ENCODE measurements around the gene MAP6D1. TPM values are rescaled to one million over a fixed set of nuclear protein-coding genes. Genes with fewer than 3 reads are reported as not detected.

Gene MAP6D1
- 2.8 TPM in 1 of 2 replicates, not detected in the other for total RNA-seq (2011; cell fraction: chromatin; rRNA removed; ENCODE audit: low replicate concordance)
- total RNA-seq (2011; cell fraction: nucleolus; rRNA removed) = 0.92 and 3.7 TPM in 2 replicates
- total RNA-seq (2011; cell fraction: nucleoplasm; rRNA removed) = 0.88 and 1.7 TPM in 2 replicates
- 0.82 and 1.1 TPM in 2 replicates for total RNA-seq (2014; rRNA removed)
- total RNA-seq (2014; rRNA removed; fragmentation: Illumina TruSeq; extraction: Trizol) = not detected in 2 replicates
- total RNA-seq (2015; rRNA removed; fragmentation: Illumina TruSeq; extraction: Trizol) = 0.22 TPM in 1 of 2 replicates, not detected in the other
- 1.5 and 2.4 TPM in 2 replicates for total RNA-seq (2021)
- not detected in 2 replicates for polyA plus RNA-seq (2011; rRNA removed)
- 0.65 and 1.6 TPM in 2 replicates for polyA plus RNA-seq (2011; cell fraction: cytosol; rRNA removed)
- 0.48 and 0.63 TPM in 2 replicates for polyA plus RNA-seq (2011; cell fraction: nucleus; rRNA removed)
- polyA plus RNA-seq (2012) = 0.08 and 1.4 TPM in 2 replicates
- polyA plus RNA-seq (2014; fragmentation: Illumina TruSeq; extraction: Trizol) = 0.16 and 0.84 TPM in 2 replicates
- polyA plus RNA-seq (2014; fragmentation: Nextera tagmentation; extraction: Ambion mirVana) = under 1 TPM in 1 of 2 experiments, not detected in 1; 0.18 TPM
- 0.54 and 0.66 TPM in 2 replicates for polyA plus RNA-seq (2014; rRNA removed)
- polyA minus RNA-seq (2011; rRNA and poly(A)+ RNA removed) = not detected in 2 replicates
- not detected in 2 replicates for polyA minus RNA-seq (2011; cell fraction: cytosol; rRNA and poly(A)+ RNA removed)
- polyA minus RNA-seq (2011; cell fraction: nucleus; rRNA and poly(A)+ RNA removed) = 0.27 TPM in 1 of 2 replicates, not detected in the other
- Bru-seq, nascent RNA = percentile 33 among the genes with signal in this experiment
- percentile 40 among the genes with signal in this experiment for BruChase-seq, experiment 1, labeled RNA remaining after a 2-hour chase
- BruChase-seq, experiment 2, labeled RNA remaining after a 6-hour chase = not detected
- long read RNA-seq, experiment 1 = 0 reads
- long read RNA-seq, experiment 2 = 0 reads
- long read RNA-seq, experiment 3 = 0 reads

DNA sequence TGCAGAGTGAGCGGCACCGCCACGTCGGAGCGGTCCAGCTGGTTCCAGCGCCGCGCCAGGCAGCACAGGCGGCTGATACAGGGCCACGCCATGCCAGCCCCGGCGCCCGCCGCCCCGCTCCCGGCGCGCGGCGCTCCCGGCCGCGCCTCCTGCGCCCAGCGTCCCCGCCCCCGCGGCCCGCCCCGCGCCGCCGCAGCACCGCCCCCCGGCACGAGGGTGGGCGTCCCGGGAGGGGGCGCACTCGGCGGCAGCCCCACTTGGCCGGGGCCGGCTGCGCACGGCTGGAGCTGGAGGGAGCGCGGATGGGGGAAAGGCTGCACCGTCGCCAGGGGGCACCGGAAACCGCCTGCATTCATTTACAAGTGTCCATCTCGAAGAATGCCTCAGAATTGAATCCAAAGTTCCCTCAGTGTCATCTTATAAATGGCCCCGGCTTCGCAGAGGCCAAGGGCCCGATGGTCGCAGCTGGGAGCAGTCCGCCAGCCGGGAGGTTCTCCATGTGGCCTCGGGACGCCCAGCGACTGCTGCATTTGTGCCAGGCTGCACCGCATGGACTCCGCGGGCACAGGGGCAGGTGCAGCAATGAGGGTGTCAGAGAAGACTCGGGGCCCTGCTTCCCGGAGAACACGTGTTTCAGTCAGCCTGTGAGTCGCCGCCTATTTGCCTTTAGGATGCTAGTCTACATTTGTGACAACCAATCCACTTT lies at the start of gene MAP6D1:
MAP6D1 (minus strand) TSS at position 122 of the 706 bp plus-strand sequence; CDS start at position 92, 30 bp downstream.
- Histone ChIP-seq H3K9me1 (ENCODE audit: control insufficient read depth, insufficient read depth, low read length) (no peaks in the 10 kb centered on the region), H3K4me1 (replicated peaks in 1 of 2; ENCODE audit: control insufficient read depth in 2 of 2, insufficient read depth in 2 of 2, low read length in 2 of 2) (no peaks in the 10 kb centered on the region; a peak in 1 of 5 replicates), H3K27me3 (ENCODE audit: control insufficient read depth in 2 of 2, insufficient read depth in 2 of 2, low read length in 2 of 2) (no peaks in the 10 kb centered on the region), H2AFZ (ENCODE audit: low read depth, low read length) (no peak within 1 kb of the TSS), H4K20me1 (replicated peaks; ENCODE audit: control insufficient read depth, insufficient read depth, low read length) (no peaks in the 10 kb centered on the region), H3K9ac (ENCODE audit: insufficient read depth in 1 of 2, low read depth in 2 of 2, low read length in 2 of 2) (no peak within 1 kb of the TSS), H3K4me2 (ENCODE audit: insufficient read depth, low read length) (no peak within 1 kb of the TSS), H3K27ac (ENCODE audit: extremely low read depth, low read depth, low read length) (no peak within 1 kb of the TSS), H3K79me2 (ENCODE audit: control insufficient read depth, insufficient read depth, low read length) (no peaks in the 10 kb centered on the region), H3K36me3 (ENCODE audit: control insufficient read depth, insufficient read depth, low read length) (peaks cover 24% of the 10 kb centered on the region; the same call in 1 of the 3 replicates), H3K4me3 (no peak within 1 kb of the TSS), H3K9me3 (replicated peaks; ENCODE audit: control insufficient read depth, insufficient read depth, low read depth, low read length) (no peaks in the 10 kb centered on the region)
- no peak for DNase-seq (ENCODE audit: extremely low read depth in 1 of 4, low spot score in 3 of 4)
- TF ChIP-seq MTA1 (IDR thresholded peaks at IDR 0.05; ENCODE audit: borderline replicate concordance) = no peak
- 0 out of 2 replicates have a peak, but pooled peaks have one; percentile 15 for TF ChIP-seq POLR2G (IDR thresholded peaks at IDR 0.05; ENCODE audit: low read depth, low read length)
- in situ Hi-C loops (cut with MboI) (no loop called here), intact Hi-C loops (cut with micrococcal nuclease) (no loop called here)
- ChIA-PET CTCF (ENCODE audit: low intra/inter-chr PET ratio) (no interaction called here), POLR2A (interaction anchor here (2.6 kb wide), 1 partner anchor 18 kb away, joined by 8 read pairs; no protein-coding TSS in a partner anchor)
- ATAC-seq = no peak
- BruUV-seq (replicated peaks) = no TSS peak
- 95% methylated on average over 15 of the region's 69 CpGs for WGBS (ENCODE audit: insufficient coverage, low coverage, missing lambda C conversion rate)
- no peak for FAIRE-seq
